GM12878 (cell line): ENCODE measurements around the gene EBI3. TPM values are rescaled to one million over a fixed set of nuclear protein-coding genes. Genes with fewer than 3 reads are reported as not detected.

Experiments
- BCL11A ChIP-seq: IDR thresholded peaks from 2 replicates; pipeline ENCODE4 v1.6.1; 2011; ENCODE audit warnings: low read depth, low read length
- BRCA1 ChIP-seq: IDR thresholded peaks from 2 replicates; pipeline ENCODE4 v1.6.1; 2011; ENCODE audit warnings: low read depth, low read length, improper control_type of control experiment
- CHD1 ChIP-seq: IDR thresholded peaks from 2 replicates; pipeline ENCODE4 v1.6.1; 2012; ENCODE audit warnings: low read depth, low read length, improper control_type of control experiment
- CHD4 ChIP-seq: fragments of 200-600 bp; sonication (generic); IDR thresholded peaks from 2 replicates; pipeline ENCODE4 v1.6.1; 2016; ENCODE audit warnings: mild to moderate bottlenecking
- E2F4 ChIP-seq: IDR thresholded peaks from 2 replicates; pipeline ENCODE4 v1.6.1; 2012; ENCODE audit warnings: low read depth, low read length, improper control_type of control experiment
- EP300 ChIP-seq, 2 experiments: fragments of 150-350 bp in 1 of 2; IDR thresholded peaks; 2 replicates each; pipeline ENCODE4 v1.6.1; 2011 to 2012; ENCODE audit warnings: low read depth in 2 of 2, low read length in 2 of 2, borderline replicate concordance in 1 of 2, improper control_type of control experiment in 1 of 2, inconsistent platforms in 1 of 2; ENCODE audit not compliant: control insufficient read depth in 1 of 2
- GATAD2B ChIP-seq: fragments of 450-650 bp; conservative IDR thresholded peaks from 2 replicates; pipeline ENCODE4 v1.6.1; 2017; ENCODE audit warnings: low read depth, mild to moderate bottlenecking, moderate library complexity
- NR2C1 ChIP-seq: fragments of 450-650 bp; IDR thresholded peaks from 2 replicates; pipeline ENCODE4 v1.6.1; 2017; ENCODE audit warnings: antibody characterized with exemption, mild to moderate bottlenecking, moderate library complexity
- POU2F2 ChIP-seq: IDR thresholded peaks from 3 replicates; pipeline ENCODE4 v1.6.1; 2011; ENCODE audit warnings: low read depth, mild to moderate bottlenecking, low read length, borderline replicate concordance
- RB1 ChIP-seq: fragments of 450-650 bp; formaldehyde crosslinking; IDR thresholded peaks from 2 replicates; pipeline ENCODE4 v1.6.1; 2017; ENCODE audit warnings: mild to moderate bottlenecking, borderline replicate concordance
- RCOR1 ChIP-seq: conservative IDR thresholded peaks from 2 replicates; pipeline ENCODE4 v1.6.1; 2012; ENCODE audit warnings: low read depth, low read length, improper control_type of control experiment
- STAT1 ChIP-seq: fragments of 450-650 bp; conservative IDR thresholded peaks from 2 replicates; pipeline ENCODE4 v1.6.1; 2014; ENCODE audit warnings: antibody characterized with exemption, mild to moderate bottlenecking
- STAT3 ChIP-seq: IDR thresholded peaks from 2 replicates; pipeline ENCODE4 v1.6.1; 2011; ENCODE audit warnings: low read depth, low read length, improper control_type of control experiment
- TARDBP ChIP-seq: IDR thresholded peaks from 2 replicates; pipeline ENCODE4 v1.6.1; 2016; ENCODE audit warnings: borderline replicate concordance
- TCF12 ChIP-seq: IDR thresholded peaks from 2 replicates; pipeline ENCODE4 v1.6.1; 2011; ENCODE audit warnings: low read depth, mild to moderate bottlenecking, low read length
- ZBED1 ChIP-seq: IDR thresholded peaks from 2 replicates; pipeline ENCODE4 v1.6.1; 2016; ENCODE audit warnings: borderline replicate concordance
- polyA plus RNA-seq, 11 experiments: library from polyadenylated mRNA; depleted of rRNA in 4 of 11; unstranded in 6 of 11; stranded (reverse) in 5 of 11; fragments of >200 nt; fragmentation: Nextera tagmentation in 4 of 11; fragmentation: Illumina TruSeq in 1 of 11; extraction: Ambion mirVana in 4 of 11; extraction: Trizol in 1 of 11; gene quantifications; 1 replicate in 1 of 11; 2 replicates in 10 of 11; pipeline versions ENCODE4 v1.2.1 to v1.2.3, GENCODE V29; 2011 to 2016; ENCODE audit warnings: inconsistent platforms in 2 of 11, missing spikeins in 2 of 11, low read depth in 1 of 11
- total RNA-seq, 4 experiments: library from RNA; depleted of rRNA in 3 of 4; stranded (reverse); fragments of >200 nt in 3 of 4; fragmentation: Illumina TruSeq in 1 of 4; extraction: Trizol in 1 of 4; gene quantifications; 2 replicates each; pipeline versions ENCODE4 v1.2.1 to v1.2.3, GENCODE V29; 2013 to 2021
- TF ChIP-seq, protein P1 (sequence below): fragments of 450-650 bp; IDR thresholded peaks from 2 replicates; pipeline ENCODE4 v1.6.1; 2014; ENCODE audit warnings: mild to moderate bottlenecking
- TF ChIP-seq, protein P2 (sequence below): fragments of 450-650 bp; IDR thresholded peaks from 2 replicates; pipeline ENCODE4 v1.6.1; 2016; ENCODE audit warnings: mild to moderate bottlenecking, moderate library complexity, borderline replicate concordance
- TF ChIP-seq, protein P3 (sequence below): fragments of 450-650 bp; formaldehyde crosslinking; IDR thresholded peaks from 2 replicates; pipeline ENCODE4 v1.4.0; 2022; ENCODE audit warnings: mild to moderate bottlenecking, moderate library complexity
- TF ChIP-seq, protein P4 (sequence below): fragments of 150-350 bp; IDR thresholded peaks from 2 replicates; pipeline ENCODE4 v1.6.1; 2014; ENCODE audit warnings: mild to moderate bottlenecking, low read depth, low read length

Gene EBI3
- total and polyA plus RNA-seq, 10 of the 15 experiments (the other 5 are each of a cell fraction or from before 2014, with no cell fraction given) = 22.0 to 288 (median 186) TPM

- TF ChIP-seq BRCA1 (no peak), RCOR1 (0 out of 2 replicates have a peak, but pooled peaks have one; percentile 56), STAT3 (no peak), TARDBP (0 out of 2 replicates have a peak, but pooled peaks have one; percentile 32), BCL11A (no peak), POU2F2 (peak; percentile 44; the same call in 1 of the 3 replicates), ZBED1 (no peak), E2F4 (no peak), CHD4 (no peak; the same call in 1 of the 2 replicates), GATAD2B (no peak), RB1 (peak; percentile 56; the same call in 1 of the 2 replicates), EP300 (IDR thresholded peaks at IDR 0.05; ENCODE audit: borderline replicate concordance in 1 of 2, control insufficient read depth in 1 of 2, low read depth in 2 of 2, low read length in 2 of 2) (no peak), TCF12 (no peak), NR2C1 (no peak), CHD1 (no peak), STAT1 (no peak)
- TF ChIP-seq, protein P1, sequence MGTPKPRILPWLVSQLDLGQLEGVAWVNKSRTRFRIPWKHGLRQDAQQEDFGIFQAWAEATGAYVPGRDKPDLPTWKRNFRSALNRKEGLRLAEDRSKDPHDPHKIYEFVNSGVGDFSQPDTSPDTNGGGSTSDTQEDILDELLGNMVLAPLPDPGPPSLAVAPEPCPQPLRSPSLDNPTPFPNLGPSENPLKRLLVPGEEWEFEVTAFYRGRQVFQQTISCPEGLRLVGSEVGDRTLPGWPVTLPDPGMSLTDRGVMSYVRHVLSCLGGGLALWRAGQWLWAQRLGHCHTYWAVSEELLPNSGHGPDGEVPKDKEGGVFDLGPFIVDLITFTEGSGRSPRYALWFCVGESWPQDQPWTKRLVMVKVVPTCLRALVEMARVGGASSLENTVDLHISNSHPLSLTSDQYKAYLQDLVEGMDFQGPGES = no peak
- TF ChIP-seq, protein P2, sequence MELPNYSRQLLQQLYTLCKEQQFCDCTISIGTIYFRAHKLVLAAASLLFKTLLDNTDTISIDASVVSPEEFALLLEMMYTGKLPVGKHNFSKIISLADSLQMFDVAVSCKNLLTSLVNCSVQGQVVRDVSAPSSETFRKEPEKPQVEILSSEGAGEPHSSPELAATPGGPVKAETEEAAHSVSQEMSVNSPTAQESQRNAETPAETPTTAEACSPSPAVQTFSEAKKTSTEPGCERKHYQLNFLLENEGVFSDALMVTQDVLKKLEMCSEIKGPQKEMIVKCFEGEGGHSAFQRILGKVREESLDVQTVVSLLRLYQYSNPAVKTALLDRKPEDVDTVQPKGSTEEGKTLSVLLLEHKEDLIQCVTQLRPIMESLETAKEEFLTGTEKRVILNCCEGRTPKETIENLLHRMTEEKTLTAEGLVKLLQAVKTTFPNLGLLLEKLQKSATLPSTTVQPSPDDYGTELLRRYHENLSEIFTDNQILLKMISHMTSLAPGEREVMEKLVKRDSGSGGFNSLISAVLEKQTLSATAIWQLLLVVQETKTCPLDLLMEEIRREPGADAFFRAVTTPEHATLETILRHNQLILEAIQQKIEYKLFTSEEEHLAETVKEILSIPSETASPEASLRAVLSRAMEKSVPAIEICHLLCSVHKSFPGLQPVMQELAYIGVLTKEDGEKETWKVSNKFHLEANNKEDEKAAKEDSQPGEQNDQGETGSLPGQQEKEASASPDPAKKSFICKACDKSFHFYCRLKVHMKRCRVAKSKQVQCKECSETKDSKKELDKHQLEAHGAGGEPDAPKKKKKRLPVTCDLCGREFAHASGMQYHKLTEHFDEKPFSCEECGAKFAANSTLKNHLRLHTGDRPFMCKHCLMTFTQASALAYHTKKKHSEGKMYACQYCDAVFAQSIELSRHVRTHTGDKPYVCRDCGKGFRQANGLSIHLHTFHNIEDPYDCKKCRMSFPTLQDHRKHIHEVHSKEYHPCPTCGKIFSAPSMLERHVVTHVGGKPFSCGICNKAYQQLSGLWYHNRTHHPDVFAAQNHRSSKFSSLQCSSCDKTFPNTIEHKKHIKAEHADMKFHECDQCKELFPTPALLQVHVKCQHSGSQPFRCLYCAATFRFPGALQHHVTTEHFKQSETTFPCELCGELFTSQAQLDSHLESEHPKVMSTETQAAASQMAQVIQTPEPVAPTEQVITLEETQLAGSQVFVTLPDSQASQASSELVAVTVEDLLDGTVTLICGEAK = no peak
- TF ChIP-seq, protein P3, sequence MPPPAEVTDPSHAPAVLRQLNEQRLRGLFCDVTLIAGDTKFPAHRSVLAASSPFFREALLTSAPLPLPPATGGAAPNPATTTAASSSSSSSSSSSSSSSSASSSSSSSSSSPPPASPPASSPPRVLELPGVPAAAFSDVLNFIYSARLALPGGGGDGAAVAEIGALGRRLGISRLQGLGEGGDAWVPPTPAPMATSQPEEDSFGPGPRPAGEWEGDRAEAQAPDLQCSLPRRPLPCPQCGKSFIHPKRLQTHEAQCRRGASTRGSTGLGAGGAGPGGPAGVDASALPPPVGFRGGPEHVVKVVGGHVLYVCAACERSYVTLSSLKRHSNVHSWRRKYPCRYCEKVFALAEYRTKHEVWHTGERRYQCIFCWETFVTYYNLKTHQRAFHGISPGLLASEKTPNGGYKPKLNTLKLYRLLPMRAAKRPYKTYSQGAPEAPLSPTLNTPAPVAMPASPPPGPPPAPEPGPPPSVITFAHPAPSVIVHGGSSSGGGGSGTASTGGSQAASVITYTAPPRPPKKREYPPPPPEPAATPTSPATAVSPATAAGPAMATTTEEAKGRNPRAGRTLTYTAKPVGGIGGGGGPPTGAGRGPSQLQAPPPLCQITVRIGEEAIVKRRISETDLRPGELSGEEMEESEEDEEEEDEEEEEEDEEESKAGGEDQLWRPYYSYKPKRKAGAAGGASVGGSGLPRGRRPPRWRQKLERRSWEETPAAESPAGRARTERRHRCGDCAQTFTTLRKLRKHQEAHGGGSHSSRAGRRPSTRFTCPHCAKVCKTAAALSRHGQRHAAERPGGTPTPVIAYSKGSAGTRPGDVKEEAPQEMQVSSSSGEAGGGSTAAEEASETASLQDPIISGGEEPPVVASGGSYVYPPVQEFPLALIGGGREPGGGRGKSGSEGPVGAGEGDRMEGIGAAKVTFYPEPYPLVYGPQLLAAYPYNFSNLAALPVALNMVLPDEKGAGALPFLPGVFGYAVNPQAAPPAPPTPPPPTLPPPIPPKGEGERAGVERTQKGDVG = no peak
- TF ChIP-seq, protein P4, sequence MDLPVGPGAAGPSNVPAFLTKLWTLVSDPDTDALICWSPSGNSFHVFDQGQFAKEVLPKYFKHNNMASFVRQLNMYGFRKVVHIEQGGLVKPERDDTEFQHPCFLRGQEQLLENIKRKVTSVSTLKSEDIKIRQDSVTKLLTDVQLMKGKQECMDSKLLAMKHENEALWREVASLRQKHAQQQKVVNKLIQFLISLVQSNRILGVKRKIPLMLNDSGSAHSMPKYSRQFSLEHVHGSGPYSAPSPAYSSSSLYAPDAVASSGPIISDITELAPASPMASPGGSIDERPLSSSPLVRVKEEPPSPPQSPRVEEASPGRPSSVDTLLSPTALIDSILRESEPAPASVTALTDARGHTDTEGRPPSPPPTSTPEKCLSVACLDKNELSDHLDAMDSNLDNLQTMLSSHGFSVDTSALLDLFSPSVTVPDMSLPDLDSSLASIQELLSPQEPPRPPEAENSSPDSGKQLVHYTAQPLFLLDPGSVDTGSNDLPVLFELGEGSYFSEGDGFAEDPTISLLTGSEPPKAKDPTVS = no peak
Observed at GRCh38 chr19:4233282-4233853, 4.0 kb downstream of the EBI3 start (continued).
